Mucosa of rectum (tissue), 2 donors: Measurements from ENCODE around the gene TMEM86B.
A peak's percentile ranks its signal among the peaks of the same experiment; 100 is the strongest.

Experiments used
- H3K27ac ChIP-seq, 2 donors: one replicate each; pipeline ENCODE4 v1.7.0; 2013; ENCODE audit warnings: inconsistent platforms in 2 of 2, low read depth in 2 of 2, low read length in 2 of 2
- H3K27me3 ChIP-seq, 2 donors: one replicate each; pipeline ENCODE4 v1.7.0; 2013; ENCODE audit warnings: low read length in 2 of 2; ENCODE audit not compliant: control insufficient read depth in 2 of 2, insufficient read depth in 2 of 2
- H3K36me3 ChIP-seq, 2 donors: one replicate each; pipeline ENCODE4 v1.7.0; 2013; ENCODE audit warnings: low read length in 2 of 2; ENCODE audit not compliant: control insufficient read depth in 2 of 2, insufficient read depth in 2 of 2
- H3K4me1 ChIP-seq, 2 donors: one replicate each; pipeline ENCODE4 v1.7.0; 2013; ENCODE audit warnings: low read length in 2 of 2, mild to moderate bottlenecking in 1 of 2; ENCODE audit not compliant: control insufficient read depth in 2 of 2, insufficient read depth in 2 of 2
- H3K4me3 ChIP-seq, 2 donors: one replicate each; pipeline ENCODE4 v1.7.0; 2013; ENCODE audit warnings: low read length in 2 of 2
- H3K9ac ChIP-seq, 2 donors: one replicate each; pipeline ENCODE4 v1.7.0; 2013; ENCODE audit warnings: low read length in 2 of 2, low read depth in 1 of 2, mild to moderate bottlenecking in 1 of 2
- H3K9me3 ChIP-seq, 2 donors: one replicate each; pipeline ENCODE4 v1.7.0; 2013; ENCODE audit warnings: low read length in 2 of 2; ENCODE audit not compliant: control insufficient read depth in 2 of 2
- donor health status: healthy.
- donor health status: Normal muscosa, but diverticular disease.

The TMEM86B gene

DNA sequence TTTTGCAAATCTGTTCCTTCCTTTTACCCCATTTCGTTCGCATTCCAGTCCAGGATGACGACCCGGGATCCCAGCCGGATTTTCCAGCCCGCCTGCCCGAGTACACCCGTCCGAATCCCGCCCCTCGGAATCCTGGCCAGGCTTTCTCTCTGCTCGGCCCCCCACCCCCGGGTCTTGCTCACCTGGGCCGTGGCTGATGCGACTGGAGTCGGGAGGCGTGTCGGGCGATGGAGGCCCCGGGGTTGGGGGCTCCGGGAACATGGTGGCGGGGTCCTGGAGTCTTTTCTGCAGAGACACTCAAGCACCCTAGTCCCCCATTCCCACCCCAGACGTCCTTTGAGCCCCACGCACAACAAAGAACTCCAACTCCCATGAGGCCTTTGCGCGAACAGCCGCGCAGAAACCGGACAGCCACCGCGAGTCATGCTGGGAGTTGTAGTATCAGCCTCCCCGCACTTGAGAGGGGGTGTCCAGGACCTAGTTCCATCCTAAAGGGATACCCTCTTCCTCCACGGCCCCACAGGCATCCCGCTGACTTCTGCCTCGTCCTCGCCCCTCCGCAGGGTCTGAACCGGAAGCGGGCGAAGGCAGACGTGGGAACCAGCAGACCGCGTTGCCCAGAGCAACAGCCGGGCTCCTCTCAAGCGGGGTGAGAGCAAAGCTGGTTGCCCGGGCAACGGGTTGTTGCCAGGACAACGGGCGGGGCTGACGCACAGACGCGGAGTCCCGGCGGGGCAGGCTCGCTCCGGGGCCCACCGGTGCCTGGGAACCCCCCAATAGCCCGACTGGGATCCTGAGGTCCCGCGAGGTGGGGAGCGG is 49.6 kb downstream of the TMEM86B start:
- no peak overlapping the region for H3K27ac ChIP-seq
- H3K9me3 ChIP-seq: no peaks in the 10 kb centered on the region
- peaks cover 35 to 37% of the 10 kb centered on the region in 2 donors for H3K27me3 ChIP-seq
- peak overlapping the region; percentile 38 to 54 for H3K4me3 ChIP-seq
- H3K4me1 ChIP-seq: peaks cover 3% of the 10 kb centered on the region in 2 donors
- peaks cover 0 to 7% of the 10 kb centered on the region in 2 donors for H3K36me3 ChIP-seq
- H3K9ac ChIP-seq: no peak overlapping the region
